Measurements from ENCODE around the gene MUC15.

- no peak for TF ChIP-seq EP300 (IDR thresholded peaks at IDR 0.05)
- no peak for TF ChIP-seq CTCF (IDR thresholded peaks at IDR 0.05)
Measured at GRCh38 chr11:26557666-26558065, 14.4 kb downstream of the MUC15 start.

All from sigmoid colon (tissue), 4 donors.